Fibroblast of mammary gland (primary cell): Measurements from ENCODE around the gene SRRM2.

Experiments used
- DNase-seq: peaks from one replicate; pipeline ENCODE4 v3.0.0-alpha.2; 2010; ENCODE audit warnings: low read depth
- H3K4me3 ChIP-seq: 2 replicates; pipeline ENCODE4 v1.5.1; 2011; ENCODE audit warnings: low read depth, mild to moderate bottlenecking, low read length, moderate library complexity; ENCODE audit not compliant: control insufficient read depth
- CTCF ChIP-seq: conservative IDR thresholded peaks from 2 replicates; pipeline ENCODE4 v1.5.1; 2011; ENCODE audit warnings: low read depth, low read length, inconsistent platforms; ENCODE audit not compliant: control insufficient read depth, insufficient read depth

SRRM2 gene

GRCh38 chr16:2706611-2707311 is 45.7 kb upstream of the SRRM2 start:
- no peak for DNase-seq
- no peak for TF ChIP-seq CTCF
- no peak overlapping the region for H3K4me3 ChIP-seq

- no peak overlapping the region for H3K4me3 ChIP-seq
- TF ChIP-seq CTCF = no peak
- DNase-seq = no peak
Observed at GRCh38 chr16:2707368-2708289, 44.8 kb upstream of the SRRM2 start.

GRCh38 chr16:2708290-2708639 is 44.2 kb upstream of the SRRM2 start:
- no peak for DNase-seq

GRCh38 chr16:2708955-2709587 is 43.4 kb upstream of the SRRM2 start:
- no peak for TF ChIP-seq CTCF
- no peak overlapping the region for H3K4me3 ChIP-seq
- DNase-seq = no peak

More at GRCh38 chr16:2708290-2708639, 44.2 kb upstream of the SRRM2 start:
- TF ChIP-seq CTCF = no peak
- H3K4me3 ChIP-seq = no peak overlapping the region

- no peak overlapping the region for H3K4me3 ChIP-seq
- TF ChIP-seq CTCF = no peak
- no peak for DNase-seq
Observed at GRCh38 chr16:2709588-2709984, 42.9 kb upstream of the SRRM2 start.

- no peak for DNase-seq
- H3K4me3 ChIP-seq = no peak overlapping the region
- no peak for TF ChIP-seq CTCF
Observed at GRCh38 chr16:2710021-2710710, 42.3 kb upstream of the SRRM2 start.
